ES-I3 (cell line): ENCODE data around the gene ABCC5.
"Not testable (repeated sequence)": the region's sequence is repeated elsewhere in the genome, so short reads cannot be mapped to it uniquely, and the experiment has no call there.

ENCODE experiments used
- H3K36me3 ChIP-seq: 2 replicates; pipeline ENCODE4 v1.6.1; 2013; ENCODE audit warnings: mild to moderate bottlenecking, low read length, control low read depth, moderate library complexity; ENCODE audit not compliant: insufficient read depth
- H3K4me1 ChIP-seq: 2 replicates; pipeline ENCODE4 v1.6.1; 2013; ENCODE audit warnings: mild to moderate bottlenecking, control low read depth, low read length; ENCODE audit not compliant: insufficient read depth
- H3K9ac ChIP-seq: 2 replicates; pipeline ENCODE4 v1.6.1; 2013; ENCODE audit warnings: low read depth, mild to moderate bottlenecking, low read length, moderate library complexity
- H3K9me3 ChIP-seq: 2 replicates; pipeline ENCODE4 v1.6.1; 2013; ENCODE audit warnings: mild to moderate bottlenecking, low read length, moderate library complexity; ENCODE audit not compliant: control insufficient read depth, insufficient read depth

Gene ABCC5

DNA sequence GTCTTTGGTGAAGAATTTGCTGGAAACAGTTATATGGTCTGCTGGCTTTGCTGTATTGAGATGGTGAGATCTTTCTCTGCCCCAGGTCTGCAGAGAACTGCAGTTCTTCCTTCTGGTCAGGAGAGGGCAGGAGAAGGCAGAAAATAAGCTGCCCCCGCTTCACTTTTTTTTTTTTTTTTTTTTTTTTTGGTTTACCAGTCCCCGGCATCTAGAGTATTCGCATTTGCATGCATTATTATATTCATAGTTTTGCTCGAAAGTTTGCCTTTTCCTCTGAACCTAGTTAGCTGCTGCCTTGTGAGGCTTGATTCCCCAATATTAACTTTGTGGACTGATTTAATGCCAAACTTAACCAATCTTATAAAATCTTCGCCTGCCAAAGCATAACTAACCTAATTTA, 122.4 kb downstream of the ABCC5 start:
- Histone ChIP-seq H3K36me3 (no peaks in the 10 kb centered on the region), H3K9ac (no peak overlapping the region), H3K9me3 (no peaks in the 10 kb centered on the region), H3K4me1 (no peaks in the 10 kb centered on the region)

DNA sequence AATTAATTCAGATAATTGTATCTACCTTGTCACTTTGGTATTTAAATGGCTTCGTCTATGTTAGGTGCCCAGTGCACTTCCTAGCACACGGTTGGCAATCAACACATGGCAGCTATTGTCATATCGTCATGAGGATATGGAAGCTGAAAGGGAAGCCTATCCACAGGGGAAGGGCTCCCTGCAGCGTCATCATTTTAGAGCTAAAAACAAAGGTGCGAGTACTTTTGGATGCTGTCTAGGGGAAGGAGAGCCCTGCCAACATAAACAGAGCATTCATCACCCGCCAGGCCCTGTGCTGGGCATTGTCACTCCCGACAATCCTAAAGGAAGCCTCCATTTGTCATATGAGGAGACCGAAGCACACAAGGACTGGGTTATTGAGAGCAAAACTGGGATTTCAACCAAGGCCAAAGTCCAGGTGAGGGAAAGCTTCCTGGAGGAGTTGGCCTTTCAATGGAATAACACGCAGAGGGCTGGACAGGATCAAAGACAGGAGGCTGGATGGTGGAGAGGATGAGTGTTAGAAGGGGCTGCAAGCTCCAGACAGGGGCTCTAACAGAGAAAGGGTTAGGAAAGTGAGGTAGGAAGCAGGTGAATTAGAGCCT, 125.0 kb downstream of the ABCC5 start:
- Histone ChIP-seq H3K9ac (no peak overlapping the region), H3K9me3 (no peaks in the 10 kb centered on the region), H3K4me1 (no peaks in the 10 kb centered on the region), H3K36me3 (no peaks in the 10 kb centered on the region)

DNA sequence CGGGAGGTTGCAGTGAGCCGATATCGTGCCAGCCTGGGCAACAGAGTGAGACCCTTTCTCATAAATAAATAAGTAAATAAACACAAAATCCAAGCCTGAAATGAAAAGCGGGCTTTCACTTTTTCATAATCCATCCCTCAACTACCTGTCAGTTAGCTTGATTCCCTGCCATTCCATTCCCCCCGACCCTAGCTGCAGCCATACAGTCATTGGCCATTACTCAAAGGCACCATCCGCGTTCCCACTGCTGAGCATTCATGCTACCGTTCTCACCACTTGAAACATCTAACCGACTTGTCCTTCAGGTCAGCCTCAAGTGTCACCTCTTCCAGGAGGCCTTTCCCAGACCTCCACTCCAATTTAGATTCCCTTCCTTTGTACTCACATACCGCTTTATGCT, 131.9 kb downstream of the ABCC5 start:
- H3K9ac ChIP-seq, result no peak overlapping the region

DNA sequence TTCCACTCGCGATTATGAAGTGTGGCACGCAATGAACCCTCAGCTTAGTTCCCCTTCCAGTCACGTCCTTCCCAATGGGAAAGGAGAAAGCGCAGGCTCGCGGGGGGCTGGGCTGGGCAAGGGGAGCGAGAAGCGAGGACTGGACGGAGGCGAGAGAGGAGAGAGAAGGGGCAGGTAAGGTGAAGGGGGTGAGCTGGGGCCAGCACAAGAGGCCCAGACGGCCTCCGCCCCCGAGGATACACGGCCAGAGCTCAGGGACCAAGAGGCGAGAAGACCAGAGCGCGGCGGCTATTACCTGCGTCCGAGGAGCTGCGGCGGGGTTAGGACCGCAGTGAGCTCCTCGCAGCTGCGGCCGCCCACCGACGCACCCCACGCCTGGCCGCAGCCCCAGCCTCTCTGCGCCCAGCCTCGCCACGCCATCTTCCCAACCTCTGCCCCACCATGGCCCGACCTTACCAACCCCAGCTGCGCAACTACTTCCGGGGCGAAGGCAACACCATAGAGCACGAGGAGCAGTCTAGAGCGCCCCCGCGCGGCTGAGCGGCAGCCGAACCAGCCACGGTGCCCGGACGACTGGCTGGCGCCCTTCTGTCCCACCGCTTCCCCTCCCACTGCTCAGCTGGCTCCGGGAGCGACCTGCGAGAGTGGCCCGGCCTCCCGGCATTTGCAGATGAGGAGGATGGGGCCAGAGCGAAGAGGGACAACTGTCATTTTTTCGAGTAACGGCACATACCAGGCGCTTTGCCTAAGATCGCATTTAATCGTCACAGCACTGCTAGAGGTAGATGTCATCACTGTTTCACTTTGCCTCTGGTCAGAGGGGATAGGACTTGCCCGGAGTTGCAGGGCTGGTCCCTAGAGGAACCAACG, 133.0 kb downstream of the ABCC5 start, which contains the start of gene PARL:
Gene PARL (minus strand): TSS at position 454 of the 870 bp plus-strand sequence. CDS start 34 bp downstream, at position 420.
- Histone ChIP-seq H3K4me1 (peaks cover 5% of the 10 kb centered on the region; the same call in 1 of the 2 replicates), H3K9me3 (no peaks in the 10 kb centered on the region), H3K36me3 (no peaks in the 10 kb centered on the region), H3K9ac (peak within 1 kb of the TSS; percentile 87)

More for the DNA sequence above, 131.9 kb downstream of the ABCC5 start:
- Histone ChIP-seq H3K4me1 (peaks cover 5% of the 10 kb centered on the region; the same call in 1 of the 2 replicates), H3K9me3 (no peaks in the 10 kb centered on the region), H3K36me3 (no peaks in the 10 kb centered on the region)

DNA sequence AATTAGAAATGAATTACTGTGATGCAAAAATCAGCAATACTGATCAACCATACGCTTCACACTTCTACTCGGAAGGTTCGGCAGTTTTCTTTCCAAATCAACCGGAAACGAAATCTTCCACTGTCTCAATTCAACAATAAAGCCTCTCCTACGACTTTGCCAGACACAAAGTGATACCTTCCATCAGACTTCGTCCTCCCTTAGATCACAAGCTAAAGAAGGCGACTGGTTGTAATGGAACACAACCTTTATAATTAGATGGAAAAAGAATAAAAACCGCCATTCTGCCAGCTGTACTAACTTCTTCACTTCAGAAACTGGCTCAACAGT, 133.6 kb downstream of the ABCC5 start:
- H3K4me1 ChIP-seq, result peaks cover 5% of the 10 kb centered on the region; the same call in 1 of the 2 replicates
- H3K9ac ChIP-seq, result peak overlapping the region; percentile 87
- no peaks in the 10 kb centered on the region for H3K36me3 ChIP-seq
- H3K9me3 ChIP-seq, result no peaks in the 10 kb centered on the region

DNA sequence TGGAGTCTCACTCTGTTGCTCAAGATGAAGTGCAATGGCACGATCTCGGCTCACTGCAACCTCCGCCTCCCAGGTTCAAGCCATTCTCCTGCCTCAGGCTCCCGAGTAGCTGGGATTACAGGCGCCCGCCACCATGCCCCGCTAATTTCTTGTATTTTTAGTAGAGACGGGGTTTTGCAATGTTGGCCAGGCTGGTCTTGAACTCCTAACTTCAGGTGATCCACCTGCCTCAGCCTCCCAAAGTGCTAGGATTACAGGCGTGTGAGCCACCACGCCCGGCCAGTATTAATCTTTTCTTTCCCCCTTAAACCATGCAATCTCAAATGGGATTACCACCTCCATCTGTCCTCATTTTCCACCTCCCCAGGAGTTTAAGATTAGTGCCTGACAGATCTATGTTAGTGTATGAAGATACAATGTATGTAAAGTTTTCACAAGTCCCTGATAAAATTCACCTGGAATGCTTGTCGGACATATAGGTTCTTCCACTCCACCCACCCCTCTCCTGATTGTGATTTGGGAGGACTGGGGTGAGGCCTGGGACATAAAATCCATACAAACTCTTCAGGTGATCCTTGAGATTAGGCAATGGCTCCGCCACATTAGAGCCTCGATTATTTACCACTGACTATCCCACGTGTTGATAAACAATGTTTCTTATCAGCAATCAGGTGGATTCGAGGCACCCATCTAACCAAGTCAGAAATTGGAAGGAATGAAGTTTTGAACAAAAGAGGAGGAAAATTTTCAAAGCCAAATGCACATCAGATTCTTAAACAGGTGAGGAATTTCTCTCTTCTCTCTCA, 134.2 kb downstream of the ABCC5 start:
- no peaks in the 10 kb centered on the region for H3K9me3 ChIP-seq
- peaks cover 5% of the 10 kb centered on the region; the same call in 1 of the 2 replicates for H3K4me1 ChIP-seq
- H3K9ac ChIP-seq, result peak overlapping the region; percentile 87
- H3K36me3 ChIP-seq, result no peaks in the 10 kb centered on the region

DNA sequence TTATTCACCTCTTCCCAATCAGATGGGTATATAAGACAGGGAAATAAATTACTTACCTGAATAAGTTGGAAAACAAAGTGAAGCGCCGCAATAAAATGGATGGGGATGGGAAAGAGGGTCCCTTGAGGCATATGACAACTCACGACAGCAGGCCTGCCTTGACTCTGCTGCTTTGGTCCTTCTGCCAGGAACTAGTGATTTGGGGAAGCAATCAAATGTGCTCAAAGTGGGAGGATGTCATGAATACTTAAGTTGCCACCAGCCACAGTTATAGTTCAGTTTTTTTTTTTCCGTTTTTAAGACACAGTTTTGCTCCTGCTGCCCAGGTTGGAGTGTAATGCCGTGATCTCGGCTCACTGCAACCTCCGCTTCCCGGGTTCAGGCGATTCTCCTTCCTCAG, 137.6 kb downstream of the ABCC5 start:
- Histone ChIP-seq H3K9me3 (no peaks in the 10 kb centered on the region), H3K9ac (no peak overlapping the region), H3K4me1 (peaks cover 5% of the 10 kb centered on the region; the same call in 1 of the 2 replicates), H3K36me3 (no peaks in the 10 kb centered on the region)

DNA sequence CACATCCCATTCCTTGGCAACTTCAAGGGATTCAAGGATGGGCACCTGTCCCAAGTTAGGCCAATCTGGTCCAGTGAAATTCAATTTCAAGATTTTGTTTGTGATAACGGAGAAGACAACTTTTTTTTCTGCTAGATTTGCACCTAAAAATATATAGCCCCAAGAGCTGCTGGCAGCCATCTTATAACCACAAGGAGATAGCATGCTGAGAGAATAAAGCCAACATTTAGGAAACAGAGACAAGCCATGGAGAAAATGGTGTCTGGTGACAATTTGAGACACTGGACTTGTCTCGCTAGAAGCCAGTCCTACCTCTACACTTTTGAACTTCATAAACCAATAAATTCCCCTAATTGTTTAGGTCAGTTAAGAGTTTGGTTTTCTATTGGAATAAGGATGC, 138.4 kb downstream of the ABCC5 start:
- Histone ChIP-seq H3K4me1 (peaks cover 5% of the 10 kb centered on the region; the same call in 1 of the 2 replicates), H3K9ac (no peak overlapping the region), H3K36me3 (no peaks in the 10 kb centered on the region), H3K9me3 (no peaks in the 10 kb centered on the region)

DNA sequence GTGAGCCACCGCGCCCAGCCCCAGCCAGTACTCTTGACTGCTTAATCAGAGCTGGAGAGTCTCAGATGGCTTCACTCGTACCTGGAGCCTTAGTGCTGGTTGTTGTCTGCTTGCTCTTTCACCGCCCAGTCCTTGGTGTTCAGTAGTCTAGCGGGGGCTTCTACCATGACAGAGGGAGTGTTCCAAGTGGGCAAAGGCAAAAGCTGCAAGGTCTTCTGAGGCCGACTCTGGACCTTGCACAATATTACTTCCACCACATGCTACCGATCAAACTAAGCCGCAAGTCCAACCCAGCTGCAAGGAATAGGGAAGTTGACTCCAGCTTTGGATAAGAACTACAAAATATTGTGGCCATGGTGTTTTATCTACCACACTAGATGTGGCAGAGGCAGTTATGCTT, 139.6 kb downstream of the ABCC5 start:
- Histone ChIP-seq H3K4me1 (peaks cover 4% of the 10 kb centered on the region; the same call in 1 of the 2 replicates), H3K9me3 (no peaks in the 10 kb centered on the region), H3K9ac (no peak overlapping the region), H3K36me3 (no peaks in the 10 kb centered on the region)

DNA sequence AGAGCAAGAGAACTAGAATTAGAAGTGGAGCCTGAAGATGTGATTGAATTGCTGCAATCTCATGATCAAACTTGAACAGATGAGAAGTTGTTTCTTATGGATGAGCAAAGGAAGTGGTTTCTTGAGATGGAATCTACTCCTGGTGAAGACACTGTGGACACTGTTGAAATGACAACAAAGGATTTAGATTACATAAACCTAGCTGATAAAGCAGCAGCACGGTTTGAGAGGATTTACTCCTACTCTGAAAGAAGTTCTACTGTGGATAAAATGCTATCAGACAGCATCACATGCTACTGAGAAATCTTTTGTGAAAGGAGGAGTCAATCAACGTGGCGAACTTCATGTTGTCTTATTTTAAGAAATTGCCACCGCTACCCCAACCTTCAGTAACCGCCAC, 140.5 kb downstream of the ABCC5 start:
- H3K4me1 ChIP-seq, H3K36me3 ChIP-seq, H3K9me3 ChIP-seq, H3K9ac ChIP-seq: not testable (repeated sequence)

DNA sequence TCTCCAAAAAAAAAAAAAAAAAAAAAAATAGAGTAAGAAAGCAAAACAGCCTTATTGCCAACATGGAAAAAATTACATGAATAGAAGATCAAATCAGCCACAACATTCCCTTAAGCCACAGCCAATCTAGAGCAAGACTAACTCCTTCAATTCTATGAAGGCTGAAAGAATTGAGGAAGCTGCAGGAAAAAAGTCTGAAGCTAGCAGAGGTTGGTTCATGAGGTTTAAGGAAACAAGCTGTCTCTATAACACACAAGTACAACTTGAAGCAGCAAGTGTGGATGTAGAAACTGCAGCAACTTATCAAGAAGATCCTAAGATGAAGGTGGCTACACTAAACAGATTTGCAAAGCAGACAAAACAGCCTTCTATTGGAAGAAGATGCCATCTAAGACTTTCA, 142.3 kb downstream of the ABCC5 start:
- H3K4me1 ChIP-seq, result no peaks in the 10 kb centered on the region; the same call in 1 of the 2 replicates
- no peak overlapping the region for H3K9ac ChIP-seq
- H3K9me3 ChIP-seq, result no peaks in the 10 kb centered on the region
- H3K36me3 ChIP-seq, result no peaks in the 10 kb centered on the region

DNA sequence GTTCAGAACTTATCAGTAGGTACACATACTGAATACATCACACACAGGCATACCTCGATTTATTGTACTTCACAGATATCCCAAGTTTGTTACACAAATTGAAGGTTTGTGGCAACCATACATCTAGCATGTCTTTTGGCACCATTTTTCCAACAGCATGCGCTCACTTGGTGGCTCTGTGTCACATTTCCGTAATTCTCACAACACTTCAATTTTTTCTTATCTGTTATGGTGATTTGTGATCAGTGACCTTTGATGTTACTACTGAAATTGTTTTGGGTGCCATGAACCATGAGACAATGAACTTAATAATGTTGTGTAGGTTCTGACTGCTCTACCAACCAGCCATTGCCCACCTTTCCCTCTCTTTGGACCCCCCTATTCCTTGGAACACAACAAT, 143.8 kb downstream of the ABCC5 start:
- Histone ChIP-seq H3K36me3 (no peaks in the 10 kb centered on the region), H3K4me1 (no peaks in the 10 kb centered on the region; the same call in 1 of the 2 replicates), H3K9me3 (no peaks in the 10 kb centered on the region), H3K9ac (no peak overlapping the region)

DNA sequence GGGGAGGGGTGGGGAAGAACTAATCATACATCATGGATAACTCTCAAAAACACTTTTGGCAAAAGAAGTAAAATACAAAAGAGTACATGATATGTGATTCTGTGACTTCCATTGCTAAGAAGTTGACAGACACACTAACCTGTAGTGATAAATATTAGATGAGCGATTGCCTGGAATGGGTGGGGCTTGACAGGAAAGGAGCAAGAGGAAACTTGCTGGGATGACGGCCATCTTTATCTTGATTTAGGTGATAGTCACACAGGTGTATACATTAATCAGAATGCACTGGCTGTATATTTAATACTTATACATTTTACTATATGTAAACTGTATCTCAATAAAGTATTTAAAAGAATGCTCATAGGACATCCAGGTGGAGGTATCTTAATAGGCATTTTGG, 146.1 kb downstream of the ABCC5 start:
- Histone ChIP-seq H3K4me1 (no peaks in the 10 kb centered on the region), H3K36me3 (no peaks in the 10 kb centered on the region), H3K9me3 (no peaks in the 10 kb centered on the region), H3K9ac (no peak overlapping the region)

DNA sequence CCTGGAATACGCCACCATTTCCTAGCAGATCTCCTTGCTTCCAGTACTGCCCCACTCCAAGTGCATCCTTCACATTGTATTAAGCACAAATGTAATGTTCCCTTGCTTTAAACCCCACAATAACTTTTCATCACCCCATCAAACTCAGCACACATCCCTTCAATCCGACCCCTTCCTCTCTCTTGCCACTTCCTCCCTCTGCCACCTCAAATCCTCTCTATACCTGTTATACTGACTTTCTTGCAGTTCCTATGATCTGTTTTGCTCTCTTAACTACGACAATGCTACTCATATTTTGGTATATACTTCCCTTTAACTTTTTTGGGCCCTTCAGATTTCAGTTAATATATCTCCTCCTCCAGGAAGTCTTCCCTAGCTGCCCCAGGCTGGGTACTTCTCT, 147.1 kb downstream of the ABCC5 start:
- Histone ChIP-seq H3K9ac (no peak overlapping the region), H3K36me3 (peaks cover 1% of the 10 kb centered on the region; the same call in 1 of the 2 replicates), H3K9me3 (no peaks in the 10 kb centered on the region), H3K4me1 (no peaks in the 10 kb centered on the region)
